SIG-M5 treated with dmso at 0.1 percent for 504 hours (cell line): ENCODE measurements around the gene RTF1.

Experiments used
- DNase-seq: peaks from one replicate; lab custom pipeline; 2025; ENCODE audit not compliant: unreplicated experiment; lab: John Stamatoyannopoulos, UW

Gene RTF1

DNA sequence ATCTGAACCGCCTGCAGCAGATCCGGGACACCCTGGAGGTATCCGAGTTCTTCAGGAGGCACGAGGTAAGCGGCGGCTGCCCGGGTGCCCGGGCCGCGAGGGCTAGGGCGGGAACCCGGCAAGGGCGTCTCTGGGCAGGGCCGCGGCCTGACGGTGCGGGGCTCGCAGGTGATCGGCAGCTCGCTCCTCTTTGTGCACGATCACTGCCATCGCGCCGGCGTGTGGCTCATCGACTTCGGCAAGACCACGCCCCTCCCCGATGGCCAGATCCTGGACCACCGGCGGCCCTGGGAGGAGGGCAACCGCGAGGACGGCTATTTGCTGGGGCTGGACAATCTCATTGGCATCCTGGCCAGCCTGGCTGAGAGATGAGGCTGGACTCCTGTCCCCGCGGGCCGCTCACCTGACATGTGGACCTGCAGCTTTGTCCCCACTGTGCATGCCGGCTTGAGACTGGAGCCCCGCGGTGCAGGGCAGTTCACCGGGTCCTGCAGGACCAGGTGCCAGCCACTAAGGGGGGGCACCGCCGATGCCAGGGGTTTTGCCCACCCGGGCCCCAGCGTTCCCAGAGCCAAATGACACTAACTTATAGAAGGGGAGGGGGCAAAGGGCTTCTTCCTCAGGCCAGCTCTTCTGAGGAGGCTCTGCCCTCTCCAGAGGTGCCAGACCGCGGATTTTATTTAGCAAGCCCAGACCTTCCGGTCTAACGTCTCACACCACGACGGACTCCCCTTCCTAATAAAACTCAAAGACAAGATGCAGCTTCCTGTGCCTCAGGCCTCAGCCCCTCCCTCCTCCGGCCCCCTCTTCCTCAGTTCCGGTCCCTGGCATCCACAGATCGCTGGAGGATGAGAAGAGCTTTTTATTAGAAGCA, 86.1 kb downstream of the RTF1 start:
- DNase-seq, result no peak

GRCh38 chr15:41503669-41504010, 86.7 kb downstream of the RTF1 start:
- no peak for DNase-seq

DNA sequence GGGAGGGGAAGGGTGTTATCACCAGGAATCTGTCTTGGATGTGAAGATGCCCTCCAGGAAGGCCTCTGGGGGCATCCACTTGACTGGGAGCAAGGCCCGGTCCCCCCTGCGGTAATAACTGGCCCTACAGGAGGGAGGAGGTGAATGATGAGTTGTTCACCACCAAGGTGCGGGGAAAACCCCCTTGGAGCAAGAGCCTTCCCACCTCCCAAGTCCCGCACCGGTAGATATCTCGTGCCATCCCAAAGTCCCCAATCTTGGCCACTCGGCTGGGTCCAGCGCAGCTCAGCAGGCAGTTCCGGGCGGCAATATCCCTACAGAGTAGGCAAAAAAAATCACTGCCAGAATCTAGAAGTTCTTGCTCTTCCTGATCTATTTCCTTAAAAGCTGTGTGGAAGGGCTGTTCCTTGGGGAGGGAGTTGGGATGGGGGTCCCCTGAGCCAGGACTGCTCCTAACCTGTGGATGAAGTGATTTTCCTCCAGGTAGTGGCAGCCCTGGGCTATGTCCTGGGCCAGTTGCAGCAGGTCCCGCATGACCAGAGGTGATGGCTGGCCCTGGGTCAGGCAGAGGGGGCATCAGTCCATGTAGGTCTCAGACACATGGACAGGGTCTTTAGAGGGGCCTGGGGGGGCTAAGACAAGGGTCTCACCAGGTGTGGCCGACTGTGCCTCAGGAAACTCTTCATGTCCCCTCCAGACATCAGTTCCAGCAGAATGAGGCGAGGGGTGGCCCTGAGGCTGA, 88.0 kb downstream of the RTF1 start:
- DNase-seq, result no peak

DNA sequence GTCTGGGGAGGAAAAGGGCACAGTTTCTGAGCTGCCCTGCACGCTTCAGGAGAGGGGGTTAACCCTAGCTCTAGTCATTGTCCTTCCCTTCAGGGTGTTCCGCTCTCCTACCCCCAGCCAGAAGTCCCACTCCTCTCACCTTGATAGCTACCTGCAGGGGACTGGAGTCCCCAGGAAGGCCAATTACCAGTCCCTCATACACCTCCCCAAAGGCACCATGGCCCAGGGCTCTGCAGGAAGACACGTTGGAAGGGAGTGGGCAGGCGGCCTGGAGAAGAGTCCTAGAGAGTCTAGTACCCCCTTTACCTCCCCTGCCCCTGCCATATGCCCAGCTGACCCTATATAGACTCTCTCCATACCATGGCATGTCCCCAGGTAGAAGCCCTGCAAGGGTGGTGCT, 88.9 kb downstream of the RTF1 start:
- DNase-seq, result no peak

DNA sequence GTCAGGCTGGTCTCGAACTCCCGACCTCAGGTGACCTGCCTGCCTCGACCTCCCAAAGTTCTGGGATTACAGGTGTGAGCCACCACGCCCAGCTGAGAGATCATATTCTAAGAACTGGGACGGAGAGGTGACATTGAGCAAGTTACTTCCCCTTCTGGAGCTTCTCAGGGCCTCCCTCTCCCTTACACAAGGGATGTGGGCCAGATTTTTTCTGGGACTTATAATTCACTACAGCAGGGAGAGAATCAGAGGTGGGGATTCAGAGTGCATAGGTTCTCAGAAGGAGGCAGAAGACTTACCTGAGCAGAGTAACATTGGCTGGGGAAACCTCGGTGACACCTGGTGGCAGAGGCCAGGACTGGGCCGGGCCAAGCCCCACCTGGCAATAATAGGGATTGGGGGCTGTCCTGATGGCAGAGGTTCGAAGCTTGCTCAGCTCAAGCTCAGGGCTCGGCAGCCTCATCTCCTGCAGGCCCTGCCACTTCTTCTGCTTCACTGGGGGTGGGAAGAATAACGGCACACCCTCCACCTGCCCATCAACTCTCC, 90.0 kb downstream of the RTF1 start:
- DNase-seq, result peak; percentile 17

DNA sequence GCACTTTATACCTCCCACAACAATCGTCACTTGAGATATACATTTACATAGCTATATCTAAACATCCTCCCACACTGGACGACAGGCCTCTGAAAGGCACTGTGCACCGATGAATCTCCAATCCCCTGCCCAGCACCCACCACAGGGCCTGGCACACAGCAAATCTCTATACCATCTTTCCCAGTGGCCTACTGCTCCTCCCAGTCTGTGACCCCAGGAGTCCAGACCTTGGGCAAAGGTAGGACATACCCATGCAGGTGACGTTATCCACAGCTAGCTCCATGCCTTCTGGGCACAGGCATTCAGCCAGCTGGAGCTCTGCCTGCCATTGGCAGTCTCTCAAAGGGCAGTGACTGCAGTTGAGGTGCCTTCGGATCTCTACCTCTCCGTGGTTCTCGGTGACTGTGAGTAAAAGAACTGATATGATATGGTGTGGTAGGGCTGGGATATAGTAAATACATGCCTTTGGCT, 91.0 kb downstream of the RTF1 start:
- DNase-seq, result no peak

DNA sequence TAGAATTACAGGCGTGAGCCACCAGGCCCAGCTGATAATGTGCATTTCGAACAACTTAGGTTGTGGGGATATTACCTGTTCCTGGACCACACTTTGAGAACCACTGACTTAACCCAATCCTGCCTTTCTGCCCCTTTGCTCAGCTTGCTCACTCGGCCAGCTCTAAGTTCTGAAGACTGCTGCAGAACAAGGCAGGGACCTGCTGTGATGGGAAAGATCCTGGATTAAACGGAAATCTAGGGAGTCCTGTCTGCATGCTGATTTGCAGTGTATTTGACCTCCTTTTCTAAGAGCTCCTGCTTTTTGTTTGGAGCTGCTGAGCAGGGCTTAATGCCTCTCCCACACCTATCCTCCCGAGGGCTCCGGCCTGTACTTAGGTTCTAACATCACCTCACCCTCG, 93.8 kb downstream of the RTF1 start:
- no peak for DNase-seq

GRCh38 chr15:41511331-41511898, 94.5 kb downstream of the RTF1 start:
- DNase-seq, result no peak

GRCh38 chr15:41511899-41512369, 95.0 kb downstream of the RTF1 start:
- no peak for DNase-seq

GRCh38 chr15:41512512-41512939, 95.6 kb downstream of the RTF1 start:
- no peak for DNase-seq

- no peak for DNase-seq
These were observed 96.1 kb downstream of the RTF1 start for GRCh38 chr15:41512940-41513505.

- no peak for DNase-seq
These were observed 96.8 kb downstream of the RTF1 start, which contains the start of gene LTK for GRCh38 chr15:41513506-41514227. TSS of gene LTK (minus strand) at chr15:41513827. CDS start at chr15:41513709, 118 bp downstream.

DNA sequence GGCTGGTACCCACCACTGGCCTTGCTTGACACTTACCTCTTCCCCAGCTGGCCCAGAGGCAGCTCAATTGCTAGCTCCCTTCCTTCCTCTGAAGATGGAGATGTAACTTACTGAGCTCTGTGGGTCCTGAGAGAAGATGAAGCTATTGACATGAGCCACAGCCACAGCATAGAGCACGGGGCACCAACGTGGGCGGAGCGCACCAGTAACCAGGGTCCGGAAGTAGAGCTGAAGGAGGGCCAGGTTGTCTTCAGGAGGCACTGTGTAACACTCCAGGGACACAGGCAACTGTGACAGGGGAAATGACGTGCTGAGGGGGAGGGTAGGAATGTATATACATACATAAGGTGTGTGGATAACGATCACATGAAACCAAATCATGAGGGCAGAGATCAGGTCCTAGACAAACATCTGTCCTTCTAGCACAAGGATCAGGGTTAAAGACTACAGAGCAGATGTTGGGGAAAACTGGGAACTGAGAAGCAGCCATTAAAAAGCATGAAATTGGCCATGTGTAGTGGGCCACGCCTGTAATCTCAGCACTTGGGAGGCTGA, 101.1 kb downstream of the RTF1 start:
- no peak for DNase-seq

GRCh38 chr15:41520636-41521035, 103.7 kb downstream of the RTF1 start:
- no peak for DNase-seq

- DNase-seq, result no peak
These were observed 104.7 kb downstream of the RTF1 start for GRCh38 chr15:41521614-41522013.

DNA sequence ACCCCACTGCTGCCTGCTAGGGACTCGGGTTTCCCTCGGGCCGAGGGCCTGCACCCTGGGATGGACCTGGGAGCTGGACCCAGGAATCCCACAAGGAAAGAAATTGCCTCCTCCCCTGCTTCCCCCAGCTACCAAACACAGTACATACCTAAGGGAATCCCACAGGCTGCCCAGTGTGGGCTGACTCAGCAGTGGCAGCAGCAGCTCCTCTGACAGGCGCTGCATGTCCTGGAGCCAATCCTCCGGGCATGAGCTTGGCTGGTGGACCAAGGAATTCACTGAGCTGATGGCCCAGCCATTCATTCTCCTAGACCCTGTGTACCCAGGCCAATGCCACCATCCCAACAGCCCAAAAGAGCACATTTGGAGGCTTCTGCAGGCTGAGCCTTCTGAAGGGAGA, 106.2 kb downstream of the RTF1 start:
- DNase-seq, result no peak

- no peak for DNase-seq
These were observed 113.6 kb downstream of the RTF1 start for GRCh38 chr15:41530363-41530956.
